Measurements from ENCODE around the gene DMWD.

The DMWD gene

DNA sequence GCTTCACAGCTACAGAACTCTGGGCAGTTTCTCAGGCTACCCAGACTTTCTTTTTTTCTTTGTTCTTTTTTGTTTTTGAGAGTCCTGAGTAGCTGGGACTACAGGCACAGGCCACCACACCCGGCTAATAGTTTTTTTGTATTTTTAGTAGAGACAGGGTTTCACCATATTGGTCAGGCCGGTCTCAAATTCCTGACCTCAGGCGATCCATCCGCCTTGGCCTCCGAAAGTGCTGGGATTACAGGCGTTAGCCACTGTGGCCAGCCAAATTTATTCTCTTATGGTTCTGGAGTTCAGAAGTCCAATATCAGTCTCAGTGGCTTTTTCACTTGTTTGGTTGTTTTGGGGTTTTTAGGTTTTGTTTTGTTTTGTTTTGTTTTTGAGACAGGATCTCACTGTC is 47.0 kb downstream of the DMWD start:
- no peak for DNase-seq

DNA sequence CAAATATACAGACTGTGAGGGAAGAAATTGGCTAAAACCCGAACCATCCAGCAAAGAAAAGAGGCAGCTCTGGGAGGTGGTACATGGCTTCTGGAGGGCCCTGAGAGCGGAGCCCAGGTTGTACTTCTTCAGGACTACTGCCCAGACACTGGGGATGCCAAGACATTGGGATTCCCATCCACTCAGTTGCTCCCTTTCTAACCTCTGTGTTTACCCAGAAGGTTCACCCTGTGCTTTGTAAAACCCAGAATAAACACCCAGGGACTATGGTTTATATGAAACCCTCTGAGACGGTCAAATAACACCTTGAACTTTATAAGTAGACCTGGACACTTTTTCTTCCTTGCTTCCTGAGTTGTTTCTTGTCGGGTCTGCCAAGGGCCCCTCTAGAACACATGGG is 49.7 kb downstream of the DMWD start:
- no peak for DNase-seq

DNA sequence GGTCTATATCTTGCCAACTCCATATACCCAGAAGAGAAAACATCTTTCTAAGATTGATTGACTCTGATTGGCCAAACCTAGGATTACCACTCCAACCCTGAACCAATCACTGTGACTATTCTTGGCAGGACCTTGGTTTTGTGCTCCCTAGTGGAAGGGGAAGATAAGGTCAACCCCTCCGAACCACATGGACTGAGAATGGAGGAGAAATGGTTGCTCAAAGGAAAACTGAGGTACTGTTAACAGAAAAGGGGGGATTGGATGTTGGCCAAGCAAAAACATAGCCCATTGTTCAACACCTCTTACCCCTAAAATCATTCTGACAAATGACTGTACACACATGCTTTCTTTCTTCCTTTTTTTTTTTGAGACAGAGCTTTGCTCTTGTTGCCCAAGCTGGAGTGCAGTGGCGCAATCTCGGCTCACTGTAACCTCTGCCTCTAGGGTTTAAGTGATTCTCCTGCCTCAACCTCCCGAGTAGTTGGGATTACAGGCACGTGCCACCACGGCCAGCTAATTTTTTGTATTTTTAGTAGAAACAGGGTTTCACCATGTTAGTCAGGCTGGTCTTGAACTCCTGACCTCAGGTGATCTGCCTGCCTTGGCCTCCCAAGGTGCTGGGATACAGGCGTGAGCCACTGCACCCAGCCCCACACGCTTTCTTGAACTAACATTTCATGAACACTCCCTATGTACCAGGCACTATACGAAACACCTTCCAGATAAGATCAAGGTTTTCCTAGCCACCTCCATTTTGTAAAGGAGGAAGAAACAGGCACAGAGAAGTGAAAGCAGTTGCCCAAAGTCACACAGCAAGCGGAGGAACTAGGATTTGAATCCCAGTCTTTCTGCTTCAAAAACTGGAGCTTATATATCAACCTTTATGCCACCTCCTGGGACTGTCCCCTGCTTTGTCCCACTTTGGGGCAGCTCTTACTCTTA is 52.9 kb downstream of the DMWD start:
- DNase-seq = no peak

DNA sequence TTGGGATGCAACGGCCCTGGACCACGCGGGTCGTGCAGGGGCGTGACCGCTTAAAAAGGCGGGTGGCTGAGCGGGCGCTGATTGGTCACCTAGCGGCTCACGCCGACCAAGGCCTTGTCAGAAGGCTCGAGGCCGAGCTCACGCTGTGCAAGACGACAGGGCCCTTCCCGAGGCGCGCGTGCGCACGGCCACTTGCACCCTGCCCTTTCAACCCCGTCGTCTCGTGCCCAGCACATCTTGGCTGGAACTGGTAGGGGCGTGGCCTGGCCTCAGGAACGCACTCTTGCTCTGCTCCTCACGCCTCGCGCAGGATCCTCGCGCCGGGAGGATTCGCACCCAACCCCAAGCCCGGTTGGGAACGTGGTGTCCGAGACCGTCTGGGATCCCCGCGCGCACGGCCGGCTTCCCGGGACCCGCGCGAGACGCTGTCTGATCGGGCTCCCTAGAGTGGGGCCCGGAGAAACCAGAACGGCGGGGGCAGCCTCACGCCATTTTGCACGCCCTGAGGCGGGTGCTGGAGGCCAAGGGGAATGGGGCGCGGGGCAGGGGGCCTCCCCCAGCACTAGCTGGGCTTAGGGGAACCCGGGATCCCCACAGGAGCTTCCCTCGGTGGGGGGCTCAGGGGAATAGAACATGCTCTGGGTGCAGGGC is 59.4 kb downstream of the DMWD start, which contains the start of gene MEIOSIN:
MEIOSIN (plus strand) TSS at position 280 of the 651 bp plus-strand sequence. CDS start 1,938 bp downstream, outside the sequence.
- no peak for DNase-seq

Data from activated CD4-positive, alpha-beta T cell treated with anti-CD3 and anti-CD28 coated beads, Interleukin-10, Interleukin-2, amounts not matched to agents 100 ng/mL and 50 ng/mL, durations not matched to agents 16 hours and 8 hours (primary cell).